ENCODE results near the gene RMND1.

RMND1 gene

GRCh38 chr6:151442371-151442770 lies 9.6 kb downstream of the RMND1 start:
- TF ChIP-seq, protein P1, sequence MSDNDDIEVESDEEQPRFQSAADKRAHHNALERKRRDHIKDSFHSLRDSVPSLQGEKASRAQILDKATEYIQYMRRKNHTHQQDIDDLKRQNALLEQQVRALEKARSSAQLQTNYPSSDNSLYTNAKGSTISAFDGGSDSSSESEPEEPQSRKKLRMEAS (IDR thresholded peaks at IDR 0.05; ENCODE audit: low read depth, low read length) = no peak
- no peak for TF ChIP-seq CTCF (IDR thresholded peaks at IDR 0.05; ENCODE audit: low read depth, low read length)
- TF ChIP-seq MYC (IDR thresholded peaks at IDR 0.05; ENCODE audit: low read depth, low read length) = no peak
- no peak for TF ChIP-seq POLR2A (IDR thresholded peaks at IDR 0.05; ENCODE audit: extremely low read depth, insufficient read length)
- no peak for DNase-seq (ENCODE audit: low read depth)
- H3K4me3 ChIP-seq (ENCODE audit: low read depth, low read length) = no peak overlapping the region

DNA sequence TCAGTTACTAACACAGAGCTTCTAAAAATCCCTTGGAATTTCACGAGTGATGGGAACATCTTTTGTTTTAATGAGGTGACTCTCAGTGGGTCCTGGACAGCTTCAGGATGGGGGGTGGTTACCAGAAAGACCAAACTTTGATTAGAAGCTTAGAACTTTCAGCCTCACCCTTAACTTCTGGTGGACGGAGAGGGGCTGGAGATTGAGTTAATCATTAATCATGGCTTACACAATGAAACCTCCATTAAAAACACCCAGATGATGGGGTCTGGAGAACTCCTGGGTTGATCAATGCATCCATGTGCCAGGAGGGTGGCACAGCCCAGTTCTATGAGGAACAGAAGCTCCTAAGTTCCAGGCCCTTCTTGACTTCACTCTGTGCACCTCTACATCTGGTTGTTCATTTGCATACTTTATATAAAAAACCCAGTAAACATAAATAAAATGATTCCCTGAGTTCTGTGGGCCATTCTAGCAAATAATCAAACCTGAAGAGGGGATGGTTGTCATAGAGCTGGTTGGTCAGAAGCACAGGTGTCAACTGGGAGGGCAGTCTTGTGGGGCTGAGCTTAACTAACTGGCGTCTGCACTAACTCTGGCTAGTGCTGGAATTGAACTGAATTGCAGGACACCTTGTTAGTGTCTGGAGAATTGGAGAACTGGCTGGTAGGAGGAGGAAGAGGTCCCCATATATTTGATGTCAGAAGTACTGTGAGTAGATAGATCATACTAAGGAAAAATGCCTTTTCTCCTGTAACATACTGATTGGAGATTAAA lies 10.3 kb downstream of the RMND1 start:
- H3K4me3 ChIP-seq (ENCODE audit: low read depth, low read length) = no peak overlapping the region
- TF ChIP-seq, protein P1 (IDR thresholded peaks at IDR 0.05; ENCODE audit: low read depth, low read length) = no peak
- TF ChIP-seq POLR2A (IDR thresholded peaks at IDR 0.05; ENCODE audit: extremely low read depth, insufficient read length) (no peak), CTCF (IDR thresholded peaks at IDR 0.05; ENCODE audit: low read depth, low read length) (no peak), MYC (IDR thresholded peaks at IDR 0.05; ENCODE audit: low read depth, low read length) (no peak)
- no peak for DNase-seq (ENCODE audit: low read depth)

DNA sequence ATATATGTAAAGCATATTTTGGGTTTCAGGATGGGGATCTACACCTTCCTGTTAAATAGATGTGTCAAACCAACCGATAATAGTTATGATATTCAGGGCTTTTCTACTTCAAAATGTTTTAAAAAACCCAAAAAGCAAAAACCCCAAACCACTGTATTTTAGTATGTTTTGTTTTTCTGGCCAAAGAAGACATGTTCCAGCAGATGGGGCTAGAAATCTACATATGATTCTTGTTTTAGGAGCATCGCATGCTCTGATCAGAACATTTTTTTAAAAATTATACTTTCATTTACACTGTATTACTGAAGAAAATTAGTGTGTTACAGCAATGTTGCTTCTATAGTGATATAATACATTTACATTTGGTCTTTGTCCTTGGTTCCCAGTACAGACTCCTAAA lies 11.0 kb downstream of the RMND1 start:
- no peak overlapping the region for H3K4me3 ChIP-seq (ENCODE audit: low read depth, low read length)
- DNase-seq (ENCODE audit: low read depth) = peak; percentile 15
- TF ChIP-seq, protein P1 (IDR thresholded peaks at IDR 0.05; ENCODE audit: low read depth, low read length) = no peak

- no peak overlapping the region for H3K4me3 ChIP-seq (ENCODE audit: low read depth, low read length)
- no peak for DNase-seq (ENCODE audit: low read depth)
- TF ChIP-seq POLR2A (IDR thresholded peaks at IDR 0.05; ENCODE audit: extremely low read depth, insufficient read length) (no peak), CTCF (IDR thresholded peaks at IDR 0.05; ENCODE audit: low read depth, low read length) (no peak), MYC (IDR thresholded peaks at IDR 0.05; ENCODE audit: low read depth, low read length) (no peak)
- TF ChIP-seq, protein P1 (IDR thresholded peaks at IDR 0.05; ENCODE audit: low read depth, low read length) = no peak
Observed at GRCh38 chr6:151440498-151440897, 11.4 kb downstream of the RMND1 start.

- TF ChIP-seq POLR2A (IDR thresholded peaks at IDR 0.05; ENCODE audit: extremely low read depth, insufficient read length) (no peak), CTCF (IDR thresholded peaks at IDR 0.05; ENCODE audit: low read depth, low read length) (no peak), MYC (IDR thresholded peaks at IDR 0.05; ENCODE audit: low read depth, low read length) (no peak)
- TF ChIP-seq, protein P1 (IDR thresholded peaks at IDR 0.05; ENCODE audit: low read depth, low read length) = no peak
- DNase-seq (ENCODE audit: low read depth) = no peak
- no peak overlapping the region for H3K4me3 ChIP-seq (ENCODE audit: low read depth, low read length)
Observed at GRCh38 chr6:151437401-151437800, 14.5 kb downstream of the RMND1 start.

DNA sequence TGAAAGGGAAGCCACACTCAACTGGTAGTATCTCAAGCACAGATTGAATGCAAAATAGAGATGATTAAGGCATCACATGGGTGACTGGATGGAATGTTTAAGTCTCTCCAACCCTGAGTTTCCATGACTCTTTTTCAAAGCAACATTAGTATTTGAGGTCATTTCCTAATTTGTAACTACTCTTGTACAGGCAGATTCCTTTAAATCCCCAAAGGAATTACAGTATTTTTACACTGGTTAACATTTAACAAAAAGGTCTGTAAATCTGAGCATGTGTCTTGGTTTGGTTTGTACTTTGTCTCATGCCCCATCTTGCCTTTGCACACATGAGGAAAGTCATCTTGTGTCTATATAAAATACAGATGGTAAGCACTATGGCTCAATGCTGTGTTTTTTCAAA lies 15.1 kb downstream of the RMND1 start:
- no peak overlapping the region for H3K4me3 ChIP-seq (ENCODE audit: low read depth, low read length)
- DNase-seq (ENCODE audit: low read depth) = no peak
- TF ChIP-seq, protein P1 (IDR thresholded peaks at IDR 0.05; ENCODE audit: low read depth, low read length) = no peak
- TF ChIP-seq POLR2A (IDR thresholded peaks at IDR 0.05; ENCODE audit: extremely low read depth, insufficient read length) = no peak
- no peak for TF ChIP-seq CTCF (IDR thresholded peaks at IDR 0.05; ENCODE audit: low read depth, low read length)
- TF ChIP-seq MYC (IDR thresholded peaks at IDR 0.05; ENCODE audit: low read depth, low read length) = no peak
